Erythroblast (primary cell): ENCODE measurements around the gene GAGE12C.
"Not testable (repeated sequence)": the region's sequence is repeated elsewhere in the genome, so short reads cannot be mapped to it uniquely, and the experiment has no call there.

Experiments
- DNase-seq, 2 experiments: peaks; one replicate each; lab custom pipeline; 2025; lab: John Stamatoyannopoulos, UW

GAGE12C gene

GRCh38 chrX:49531877-49532276, at the start of gene GAGE12C:
TSS of gene GAGE12C (plus strand) at chrX:49532177. CDS start at chrX:49533332, 1,155 bp downstream.
- not testable (repeated sequence) for DNase-seq

GRCh38 chrX:49541433-49541832, 9.5 kb downstream of the GAGE12C start, which contains the start of gene GAGE12D:
TSS of gene GAGE12D (plus strand) at chrX:49541733. CDS start at chrX:49542888, 1,155 bp downstream.
- not testable (repeated sequence) for DNase-seq

- not testable (repeated sequence) for DNase-seq
Measured at GRCh38 chrX:49550989-49551388, 19.0 kb downstream of the GAGE12C start, which contains the start of gene GAGE12E. TSS of gene GAGE12E (plus strand) at chrX:49551289. CDS start at chrX:49552444, 1,155 bp downstream.

GRCh38 chrX:49560542-49560941, 28.6 kb downstream of the GAGE12C start, which contains the start of gene GAGE12F:
TSS of gene GAGE12F (plus strand) at chrX:49560842. CDS start at chrX:49561997, 1,155 bp downstream.
- DNase-seq = not testable (repeated sequence)

- not testable (repeated sequence) for DNase-seq
Measured at GRCh38 chrX:49568728-49569127, 36.8 kb downstream of the GAGE12C start.

- DNase-seq = not testable (repeated sequence)
Measured at GRCh38 chrX:49569152-49569551, 37.2 kb downstream of the GAGE12C start.

GRCh38 chrX:49570100-49570499, 38.1 kb downstream of the GAGE12C start, which contains the start of gene GAGE12G:
TSS of gene GAGE12G (plus strand) at chrX:49570400. CDS start at chrX:49571555, 1,155 bp downstream.
- DNase-seq = not testable (repeated sequence)

- not testable (repeated sequence) for DNase-seq
Measured at GRCh38 chrX:49579649-49580048, 47.7 kb downstream of the GAGE12C start, which contains the start of gene GAGE12H. TSS of gene GAGE12H (plus strand) at chrX:49579949. CDS start at chrX:49581104, 1,155 bp downstream.
